Measurements from ENCODE around the gene CEACAM19. TPM values are rescaled to one million over a fixed set of nuclear protein-coding genes. Genes with fewer than 3 reads are reported as not detected.
"Not testable (repeated sequence)": the region's sequence is repeated elsewhere in the genome, so short reads cannot be mapped to it uniquely, and the experiment has no call there.

Gene CEACAM19
- total RNA-seq, 1 donor from 2014 or later = 2.6 TPM

DNA sequence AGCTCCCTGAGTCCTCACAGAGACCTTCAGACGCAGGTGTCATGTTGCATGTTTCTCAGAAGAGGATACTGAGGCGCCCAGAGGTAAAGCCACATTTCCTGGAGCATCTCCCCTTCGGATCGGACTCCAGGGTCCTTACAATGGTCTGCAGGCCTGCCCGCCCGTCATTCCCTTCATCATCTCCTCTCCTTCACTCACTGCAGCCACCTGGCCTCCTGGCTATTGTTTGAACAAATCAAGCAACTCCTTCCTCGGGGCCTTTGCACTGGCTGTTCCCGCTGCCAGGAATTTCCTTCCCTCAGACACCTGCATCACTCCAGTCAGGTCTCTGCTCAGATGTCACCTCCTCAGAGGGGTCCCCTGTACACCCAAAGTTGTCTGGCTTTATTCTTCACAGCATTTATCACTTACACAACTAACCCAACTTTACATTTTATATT, 48.0 kb downstream of the CEACAM19 start:
- no peaks in the 10 kb centered on the region for H3K9me3 ChIP-seq (ENCODE audit: control insufficient read depth in 3 of 3, low read length in 3 of 3)
- H3K9ac ChIP-seq (ENCODE audit: low read depth in 1 of 3, low read length in 3 of 3) = peak overlapping the region in 1 of 3 donors; percentile 10
- H3K4me3 ChIP-seq (ENCODE audit: low read length in 3 of 3) = no peak overlapping the region
- no peaks in the 10 kb centered on the region for H3K36me3 ChIP-seq (ENCODE audit: control insufficient read depth in 3 of 3, insufficient read depth in 3 of 3, low read length in 3 of 3)
- H3K27me3 ChIP-seq (ENCODE audit: control insufficient read depth in 3 of 3, insufficient read depth in 3 of 3, low read length in 3 of 3) = no peaks in the 10 kb centered on the region
- H3K4me1 ChIP-seq (ENCODE audit: control insufficient read depth in 3 of 3, insufficient read depth in 3 of 3, low read length in 3 of 3) = peaks cover 19 to 20% (median 20%) of the 10 kb centered on the region in 3 donors
- H3K27ac ChIP-seq (ENCODE audit: low read depth, low read length) = no peak overlapping the region

DNA sequence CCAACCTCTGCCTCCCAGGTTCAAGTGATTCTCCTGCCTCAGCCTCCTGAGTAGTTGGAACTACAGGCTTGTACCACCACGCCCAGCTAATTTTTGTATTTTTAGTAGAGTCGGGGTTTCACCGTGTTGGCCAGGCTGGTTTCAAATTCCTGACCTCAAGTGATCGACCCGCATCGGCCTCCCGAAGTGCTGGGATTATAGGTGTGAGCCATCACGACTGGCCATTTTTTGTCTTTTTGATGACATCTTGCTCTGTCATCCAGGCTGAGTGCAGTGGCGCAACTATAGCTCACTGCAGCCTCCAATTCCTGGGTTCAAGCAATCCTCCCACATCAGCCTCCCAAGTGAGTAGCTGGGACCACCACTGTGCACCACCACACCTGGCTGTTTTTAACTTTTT, 49.1 kb downstream of the CEACAM19 start:
- H3K9me3 ChIP-seq (ENCODE audit: control insufficient read depth in 3 of 3, low read length in 3 of 3); H3K27ac ChIP-seq (ENCODE audit: low read depth, low read length); H3K36me3 ChIP-seq (ENCODE audit: control insufficient read depth in 3 of 3, insufficient read depth in 3 of 3, low read length in 3 of 3); H3K9ac ChIP-seq (ENCODE audit: low read depth in 1 of 3, low read length in 3 of 3); H3K4me3 ChIP-seq (ENCODE audit: low read length in 3 of 3); H3K27me3 ChIP-seq (ENCODE audit: control insufficient read depth in 3 of 3, insufficient read depth in 3 of 3, low read length in 3 of 3): not testable (repeated sequence)
- H3K4me1 ChIP-seq (ENCODE audit: control insufficient read depth in 3 of 3, insufficient read depth in 3 of 3, low read length in 3 of 3) = peaks cover 28 to 29% (median 29%) of the 10 kb centered on the region in 3 donors

DNA sequence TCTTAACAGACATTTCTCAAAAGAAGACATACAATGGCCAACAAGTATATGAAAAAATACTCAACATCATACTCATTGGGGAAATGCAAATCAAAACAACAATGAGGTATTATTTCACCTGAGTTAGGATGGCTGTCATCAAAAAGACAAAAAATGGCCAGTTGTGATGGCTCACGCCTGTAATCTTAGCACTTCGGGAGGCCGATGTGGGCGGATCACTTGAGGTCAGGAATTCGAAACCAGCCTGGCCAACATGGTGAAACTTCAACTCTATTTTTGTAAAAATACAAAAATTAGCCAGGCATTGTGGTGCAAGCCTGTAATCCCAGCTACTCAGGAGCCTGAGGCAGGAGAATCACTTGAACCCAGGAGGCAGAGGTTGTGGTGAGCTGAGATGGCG, 49.7 kb downstream of the CEACAM19 start:
- Histone ChIP-seq H3K36me3 (ENCODE audit: control insufficient read depth in 3 of 3, insufficient read depth in 3 of 3, low read length in 3 of 3) (no peaks in the 10 kb centered on the region), H3K4me3 (ENCODE audit: low read length in 3 of 3) (no peak overlapping the region), H3K27me3 (ENCODE audit: control insufficient read depth in 3 of 3, insufficient read depth in 3 of 3, low read length in 3 of 3) (no peaks in the 10 kb centered on the region), H3K4me1 (ENCODE audit: control insufficient read depth in 3 of 3, insufficient read depth in 3 of 3, low read length in 3 of 3) (peaks cover 31 to 32% (median 31%) of the 10 kb centered on the region in 3 donors), H3K9ac (ENCODE audit: low read depth in 1 of 3, low read length in 3 of 3) (no peak overlapping the region), H3K27ac (ENCODE audit: low read depth, low read length) (no peak overlapping the region), H3K9me3 (ENCODE audit: control insufficient read depth in 3 of 3, low read length in 3 of 3) (no peaks in the 10 kb centered on the region)

DNA sequence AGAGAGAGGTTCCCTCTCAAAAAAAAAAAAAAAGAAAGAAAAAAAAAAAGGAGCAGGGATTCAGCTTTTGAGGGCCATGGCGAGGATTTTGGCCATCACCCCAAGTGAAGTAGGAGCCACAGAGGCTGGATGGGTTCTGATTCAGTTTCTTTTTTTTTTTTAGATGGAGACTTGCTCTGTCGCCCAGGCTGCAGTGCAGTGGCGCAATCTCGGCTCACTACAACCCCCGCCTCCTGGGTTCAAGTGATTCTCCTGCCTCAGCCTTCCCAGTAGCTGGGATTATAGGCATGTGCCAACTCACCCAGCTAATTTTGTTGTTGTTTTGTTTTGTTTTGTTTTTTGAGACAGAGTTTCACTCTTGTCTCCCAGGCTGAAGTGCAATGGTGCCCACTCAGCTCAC, 50.1 kb downstream of the CEACAM19 start:
- peaks cover 31 to 32% (median 31%) of the 10 kb centered on the region in 3 donors for H3K4me1 ChIP-seq (ENCODE audit: control insufficient read depth in 3 of 3, insufficient read depth in 3 of 3, low read length in 3 of 3)
- not testable (repeated sequence) for H3K27me3 ChIP-seq (ENCODE audit: control insufficient read depth in 3 of 3, insufficient read depth in 3 of 3, low read length in 3 of 3); H3K27ac ChIP-seq (ENCODE audit: low read depth, low read length); H3K9ac ChIP-seq (ENCODE audit: low read depth in 1 of 3, low read length in 3 of 3); H3K9me3 ChIP-seq (ENCODE audit: control insufficient read depth in 3 of 3, low read length in 3 of 3); H3K36me3 ChIP-seq (ENCODE audit: control insufficient read depth in 3 of 3, insufficient read depth in 3 of 3, low read length in 3 of 3); H3K4me3 ChIP-seq (ENCODE audit: low read length in 3 of 3)

DNA sequence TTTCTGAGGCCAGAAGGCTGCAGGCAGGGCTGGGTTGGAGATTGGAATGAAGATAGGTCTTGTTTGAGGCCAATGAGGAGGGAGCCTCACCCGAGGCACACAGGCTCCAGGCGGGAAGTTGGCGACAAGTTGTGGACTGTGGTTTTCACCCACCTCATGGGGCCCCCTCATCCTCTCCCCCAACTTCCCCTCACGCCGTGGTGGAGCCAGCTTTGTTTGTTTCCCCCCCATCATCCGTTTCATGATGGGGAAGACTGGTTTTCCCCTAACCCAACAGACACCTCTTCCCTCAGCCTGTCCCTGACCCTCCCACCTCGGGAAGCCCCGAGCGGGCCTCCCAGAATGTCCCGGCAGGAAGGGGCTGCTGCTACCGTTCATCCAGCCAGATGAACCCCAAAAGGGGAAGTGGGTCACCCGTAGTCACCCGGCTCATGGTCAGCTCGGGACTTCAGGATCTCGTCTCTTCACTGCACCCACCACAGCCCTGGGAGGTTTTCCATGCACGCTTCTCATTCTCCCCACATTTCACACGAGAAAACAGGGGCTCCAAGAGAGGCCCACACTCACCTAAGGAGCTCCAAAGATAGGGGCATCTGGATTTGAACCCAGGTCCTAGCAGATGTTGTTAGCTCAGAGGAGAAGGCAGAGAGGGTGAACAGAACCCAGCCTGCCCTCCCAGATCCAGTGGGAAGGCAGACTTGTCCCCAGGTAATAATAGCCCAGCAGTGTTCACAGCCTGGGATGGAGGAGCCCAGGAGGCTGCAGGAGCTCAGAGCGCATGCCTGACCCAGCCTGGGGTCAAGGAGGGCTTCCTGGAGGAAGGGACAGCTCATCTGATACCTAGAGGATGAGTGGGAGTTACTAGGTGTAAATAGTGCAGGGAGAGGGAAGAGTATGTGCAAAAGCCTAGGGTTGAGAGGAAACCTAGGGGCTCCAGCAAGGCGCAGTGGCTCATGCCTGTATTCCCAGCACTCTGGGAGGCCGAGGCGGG, 51.1 kb downstream of the CEACAM19 start:
- H3K9ac ChIP-seq (ENCODE audit: low read depth in 1 of 3, low read length in 3 of 3) = peak overlapping the region in 1 of 3 donors; percentile 16
- no peak overlapping the region for H3K4me3 ChIP-seq (ENCODE audit: low read length in 3 of 3)
- no peaks in the 10 kb centered on the region for H3K36me3 ChIP-seq (ENCODE audit: control insufficient read depth in 3 of 3, insufficient read depth in 3 of 3, low read length in 3 of 3)
- no peaks in the 10 kb centered on the region for H3K9me3 ChIP-seq (ENCODE audit: control insufficient read depth in 3 of 3, low read length in 3 of 3)
- H3K4me1 ChIP-seq (ENCODE audit: control insufficient read depth in 3 of 3, insufficient read depth in 3 of 3, low read length in 3 of 3) = peaks cover 31 to 32% (median 31%) of the 10 kb centered on the region in 3 donors
- H3K27ac ChIP-seq (ENCODE audit: low read depth, low read length) = no peak overlapping the region
- H3K27me3 ChIP-seq (ENCODE audit: control insufficient read depth in 3 of 3, insufficient read depth in 3 of 3, low read length in 3 of 3) = no peaks in the 10 kb centered on the region

DNA sequence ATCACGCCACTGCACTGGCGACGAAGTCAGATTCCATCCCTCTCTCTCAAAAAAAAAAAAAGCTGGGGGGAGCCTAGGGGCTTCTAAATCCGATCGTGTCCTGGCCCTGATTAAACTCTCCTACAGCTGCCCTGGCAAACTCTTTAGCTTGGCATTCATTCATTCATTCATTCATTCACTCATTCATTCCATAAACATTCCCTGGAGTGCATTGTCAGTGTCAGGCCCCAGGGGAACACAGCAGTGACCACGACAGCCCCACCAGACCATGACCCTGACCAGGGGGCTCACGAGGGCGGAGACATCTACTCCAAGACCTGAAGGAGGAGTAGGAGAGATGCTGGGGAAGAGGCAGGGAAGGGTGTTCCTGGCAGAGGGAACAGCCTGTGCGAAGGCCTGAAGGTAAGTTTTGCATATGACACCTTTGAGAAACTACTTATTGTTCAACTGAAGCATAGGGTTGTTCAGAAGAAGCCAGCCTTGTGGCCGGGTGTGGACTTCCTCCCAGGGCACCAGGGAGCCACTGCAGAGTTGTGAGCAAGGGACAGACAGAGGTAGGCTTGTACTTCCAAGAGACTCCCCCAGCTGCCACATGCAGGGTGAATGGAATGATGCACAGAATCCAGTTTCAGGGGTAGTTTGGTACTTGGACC, 52.1 kb downstream of the CEACAM19 start:
- Histone ChIP-seq H3K27ac (ENCODE audit: low read depth, low read length) (no peak overlapping the region), H3K9me3 (ENCODE audit: control insufficient read depth in 3 of 3, low read length in 3 of 3) (no peaks in the 10 kb centered on the region), H3K9ac (ENCODE audit: low read depth in 1 of 3, low read length in 3 of 3) (peak overlapping the region in 1 of 3 donors; percentile 16), H3K36me3 (ENCODE audit: control insufficient read depth in 3 of 3, insufficient read depth in 3 of 3, low read length in 3 of 3) (no peaks in the 10 kb centered on the region), H3K4me1 (ENCODE audit: control insufficient read depth in 3 of 3, insufficient read depth in 3 of 3, low read length in 3 of 3) (peaks cover 28 to 32% (median 29%) of the 10 kb centered on the region in 3 donors), H3K4me3 (ENCODE audit: low read length in 3 of 3) (no peak overlapping the region), H3K27me3 (ENCODE audit: control insufficient read depth in 3 of 3, insufficient read depth in 3 of 3, low read length in 3 of 3) (no peaks in the 10 kb centered on the region)

DNA sequence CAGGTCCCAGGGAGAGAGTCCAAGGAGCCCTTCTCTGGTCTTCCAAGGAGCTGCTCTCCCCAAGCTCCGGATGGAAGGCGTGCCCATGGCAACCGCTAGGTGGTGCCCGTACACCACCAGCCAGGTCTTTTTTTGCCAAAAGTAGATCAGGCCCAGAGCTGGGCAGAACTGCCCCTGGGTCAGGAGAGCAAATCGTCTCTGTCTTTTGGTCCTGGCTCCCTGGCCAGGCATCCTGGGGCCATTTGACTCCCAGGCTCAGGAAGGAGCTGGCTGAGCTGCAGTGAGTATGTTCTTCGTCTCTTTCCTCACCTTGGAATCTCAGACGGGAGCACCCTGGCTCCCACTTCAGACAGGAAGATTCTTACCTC, 52.7 kb downstream of the CEACAM19 start:
- H3K27me3 ChIP-seq (ENCODE audit: control insufficient read depth in 3 of 3, insufficient read depth in 3 of 3, low read length in 3 of 3) = no peaks in the 10 kb centered on the region
- H3K9ac ChIP-seq (ENCODE audit: low read depth in 1 of 3, low read length in 3 of 3) = peak overlapping the region in 2 of 3 donors; percentile 27 to 40
- no peak overlapping the region for H3K4me3 ChIP-seq (ENCODE audit: low read length in 3 of 3)
- H3K4me1 ChIP-seq (ENCODE audit: control insufficient read depth in 3 of 3, insufficient read depth in 3 of 3, low read length in 3 of 3) = peaks cover 24 to 27% (median 24%) of the 10 kb centered on the region in 3 donors
- H3K36me3 ChIP-seq (ENCODE audit: control insufficient read depth in 3 of 3, insufficient read depth in 3 of 3, low read length in 3 of 3) = no peaks in the 10 kb centered on the region
- H3K27ac ChIP-seq (ENCODE audit: low read depth, low read length) = peak overlapping the region; percentile 2
- H3K9me3 ChIP-seq (ENCODE audit: control insufficient read depth in 3 of 3, low read length in 3 of 3) = no peaks in the 10 kb centered on the region

DNA sequence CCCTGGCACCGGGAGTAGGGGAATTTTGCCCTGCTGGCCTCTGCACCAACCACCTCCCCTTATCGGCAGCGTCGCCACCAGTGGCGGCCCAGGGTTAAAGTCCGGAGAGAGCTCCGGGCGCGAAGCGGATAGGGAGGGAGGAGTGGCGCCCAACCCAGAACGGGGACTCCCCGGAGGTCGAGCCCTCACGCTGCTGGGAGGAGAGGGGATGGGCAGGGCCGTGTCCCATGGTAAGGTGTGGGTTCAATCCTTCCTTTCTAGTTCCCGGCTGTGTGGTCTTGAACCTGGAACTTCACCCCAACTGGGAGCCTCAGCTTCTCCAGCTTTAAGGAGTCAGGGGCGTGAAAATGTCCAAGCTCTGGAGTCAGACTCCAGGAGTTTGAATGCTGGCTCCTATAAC, 54.0 kb downstream of the CEACAM19 start:
- no peak overlapping the region for H3K27ac ChIP-seq (ENCODE audit: low read depth, low read length)
- H3K27me3 ChIP-seq (ENCODE audit: control insufficient read depth in 3 of 3, insufficient read depth in 3 of 3, low read length in 3 of 3) = no peaks in the 10 kb centered on the region
- H3K4me3 ChIP-seq (ENCODE audit: low read length in 3 of 3) = no peak overlapping the region
- peaks cover 19 to 23% (median 20%) of the 10 kb centered on the region in 3 donors for H3K4me1 ChIP-seq (ENCODE audit: control insufficient read depth in 3 of 3, insufficient read depth in 3 of 3, low read length in 3 of 3)
- no peaks in the 10 kb centered on the region for H3K36me3 ChIP-seq (ENCODE audit: control insufficient read depth in 3 of 3, insufficient read depth in 3 of 3, low read length in 3 of 3)
- H3K9me3 ChIP-seq (ENCODE audit: control insufficient read depth in 3 of 3, low read length in 3 of 3) = no peaks in the 10 kb centered on the region
- H3K9ac ChIP-seq (ENCODE audit: low read depth in 1 of 3, low read length in 3 of 3) = peak overlapping the region in 2 of 3 donors; percentile 20 to 40

DNA sequence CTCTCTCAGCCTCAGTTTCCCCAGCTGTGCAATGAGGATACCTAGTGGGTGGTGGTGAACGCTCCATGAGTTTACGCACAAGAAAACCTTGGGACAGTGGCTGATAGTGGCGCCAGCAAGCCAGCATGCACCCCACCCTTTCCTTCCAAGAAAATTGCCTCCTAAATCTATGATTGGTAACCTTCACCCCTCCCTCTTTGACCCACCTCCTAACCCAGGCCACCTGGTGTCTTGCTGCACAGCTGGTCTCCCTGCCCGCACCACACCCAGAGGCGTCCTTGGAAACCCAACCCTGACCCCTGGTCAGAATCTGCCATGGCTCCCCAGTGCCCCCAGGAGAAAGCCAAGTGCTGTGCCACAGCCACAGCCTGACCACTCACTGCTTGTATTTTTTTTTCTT, 54.4 kb downstream of the CEACAM19 start:
- peaks cover 19 to 23% (median 20%) of the 10 kb centered on the region in 3 donors for H3K4me1 ChIP-seq (ENCODE audit: control insufficient read depth in 3 of 3, insufficient read depth in 3 of 3, low read length in 3 of 3)
- no peak overlapping the region for H3K27ac ChIP-seq (ENCODE audit: low read depth, low read length)

DNA sequence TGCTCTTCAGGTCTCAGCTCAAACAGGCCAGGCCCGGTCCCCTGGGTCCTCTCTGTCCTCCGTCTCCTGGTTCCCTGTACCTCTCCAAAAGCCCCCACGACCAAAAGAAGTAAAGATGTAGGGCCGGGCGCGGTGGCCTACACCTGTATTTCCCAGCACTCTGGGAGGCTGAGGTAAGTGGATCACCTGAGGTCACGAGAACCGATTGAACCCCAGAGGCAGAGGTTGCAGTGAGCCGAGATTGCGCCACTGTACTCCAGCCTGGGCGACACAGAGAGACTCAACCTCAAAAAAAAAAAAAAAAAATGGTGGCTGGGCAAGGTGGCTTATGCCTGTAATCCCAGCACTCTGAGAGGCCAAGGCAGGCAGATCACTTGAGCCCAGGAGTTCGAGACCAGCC, 55.2 kb downstream of the CEACAM19 start:
- H3K9me3 ChIP-seq (ENCODE audit: control insufficient read depth in 3 of 3, low read length in 3 of 3) = no peaks in the 10 kb centered on the region
- no peak overlapping the region for H3K27ac ChIP-seq (ENCODE audit: low read depth, low read length)
- no peaks in the 10 kb centered on the region for H3K27me3 ChIP-seq (ENCODE audit: control insufficient read depth in 3 of 3, insufficient read depth in 3 of 3, low read length in 3 of 3)
- H3K9ac ChIP-seq (ENCODE audit: low read depth in 1 of 3, low read length in 3 of 3) = no peak overlapping the region
- no peaks in the 10 kb centered on the region for H3K36me3 ChIP-seq (ENCODE audit: control insufficient read depth in 3 of 3, insufficient read depth in 3 of 3, low read length in 3 of 3)
- H3K4me1 ChIP-seq (ENCODE audit: control insufficient read depth in 3 of 3, insufficient read depth in 3 of 3, low read length in 3 of 3) = peaks cover 19 to 23% (median 20%) of the 10 kb centered on the region in 3 donors
- no peak overlapping the region for H3K4me3 ChIP-seq (ENCODE audit: low read length in 3 of 3)

More for the DNA sequence above, 54.4 kb downstream of the CEACAM19 start:
- Histone ChIP-seq H3K4me3 (ENCODE audit: low read length in 3 of 3) (no peak overlapping the region), H3K9ac (ENCODE audit: low read depth in 1 of 3, low read length in 3 of 3) (peak overlapping the region in 2 of 3 donors; percentile 20 to 40), H3K36me3 (ENCODE audit: control insufficient read depth in 3 of 3, insufficient read depth in 3 of 3, low read length in 3 of 3) (no peaks in the 10 kb centered on the region), H3K27me3 (ENCODE audit: control insufficient read depth in 3 of 3, insufficient read depth in 3 of 3, low read length in 3 of 3) (no peaks in the 10 kb centered on the region), H3K9me3 (ENCODE audit: control insufficient read depth in 3 of 3, low read length in 3 of 3) (no peaks in the 10 kb centered on the region)
